CD4-positive, CD25-positive, alpha-beta regulatory T cell (primary cell): Measurements from ENCODE around the gene NDUFAF8. TPM values are rescaled to one million over a fixed set of nuclear protein-coding genes. Genes with fewer than 3 reads are reported as not detected.

Source experiments
- ATAC-seq, 2 donors: fragments of 150-1000 bp; cut with Tn5 transposase; one replicate each; pipeline ENCODE4 v1.10.0; 2021; ENCODE audit warnings: low read depth in 2 of 2, moderate number of reproducible peaks in 2 of 2, moderate library complexity in 1 of 2
- DNase-seq, 3 donors: peaks; one replicate each; pipeline versions ENCODE4 v3.0.0 to v3.0.0-alpha.2; 2012 to 2022; ENCODE audit warnings: mixed read lengths in 1 of 3
- H3K27ac ChIP-seq: one replicate; pipeline ENCODE4 v1.7.0; 2013; ENCODE audit warnings: mild to moderate bottlenecking, low read length; ENCODE audit not compliant: insufficient read depth, poor library complexity, severe bottlenecking
- H3K27me3 ChIP-seq: one replicate; pipeline ENCODE4 v1.7.0; 2013; ENCODE audit warnings: low read length; ENCODE audit not compliant: control insufficient read depth, insufficient read depth
- H3K36me3 ChIP-seq: one replicate; pipeline ENCODE4 v1.7.0; 2013; ENCODE audit warnings: mild to moderate bottlenecking, low read length, moderate library complexity; ENCODE audit not compliant: control insufficient read depth, insufficient read depth
- H3K4me1 ChIP-seq: 2 replicates; pipeline ENCODE4 v1.7.0; 2013; ENCODE audit warnings: mild to moderate bottlenecking, low read length; ENCODE audit not compliant: insufficient read depth, control insufficient read depth, poor library complexity, severe bottlenecking
- H3K4me3 ChIP-seq: one replicate; pipeline ENCODE4 v1.7.0; 2013; ENCODE audit warnings: low read depth, mild to moderate bottlenecking, low read length, moderate library complexity
- H3K9me3 ChIP-seq, 2 experiments: 1 replicate in 1 of 2; 2 replicates in 1 of 2; pipeline ENCODE4 v1.7.0; 2013; ENCODE audit warnings: low read length in 2 of 2, mild to moderate bottlenecking in 1 of 2, moderate library complexity in 1 of 2; ENCODE audit not compliant: control insufficient read depth in 2 of 2
- H3K27ac Mint-ChIP-seq, 3 donors: one replicate each; pipeline ENCODE4 v1.8.0; 2020 to 2022; ENCODE audit warnings: mild to moderate bottlenecking in 3 of 3, mixed read lengths in 3 of 3, moderate library complexity in 2 of 3
- H3K27me3 Mint-ChIP-seq: one replicate; pipeline ENCODE4 v1.8.0; 2022; ENCODE audit warnings: mild to moderate bottlenecking, mixed read lengths
- H3K36me3 Mint-ChIP-seq: one replicate; pipeline ENCODE4 v1.8.0; 2020; ENCODE audit warnings: mixed read lengths
- H3K4me1 Mint-ChIP-seq, 4 donors: one replicate each; pipeline ENCODE4 v1.8.0; 2020 to 2022; ENCODE audit warnings: mixed read lengths in 4 of 4, mild to moderate bottlenecking in 1 of 4
- H3K4me3 Mint-ChIP-seq, 4 donors: one replicate each; pipeline ENCODE4 v1.8.0; 2020 to 2022; ENCODE audit warnings: mild to moderate bottlenecking in 4 of 4, mixed read lengths in 4 of 4, moderate library complexity in 3 of 4
- H3K9me3 Mint-ChIP-seq, 7 donors: one replicate each; pipeline ENCODE4 v1.8.0; 2020 to 2022; ENCODE audit warnings: mixed read lengths in 7 of 7, mild to moderate bottlenecking in 3 of 7, moderate library complexity in 2 of 7
- polyA plus RNA-seq, 4 donors: library from polyadenylated mRNA; unstranded; fragments of 300-500 nt; fragmentation: Illumina TruSeq; gene quantifications; one replicate each; pipeline ENCODE4 v1.2.3, GENCODE V29; 2021
- total RNA-seq: library from RNA; stranded (reverse); gene quantifications from one replicate; pipeline ENCODE4 v1.2.3, GENCODE V29; 2022

NDUFAF8 gene
- total and polyA plus RNA-seq, 5 donors from 2014 or later = 34.8 to 83.2 (median 74.7) TPM

GRCh38 chr17:81193470-81194224 is 45.5 kb upstream of the NDUFAF8 start:
- no peaks in the 10 kb centered on the region for H3K27me3 Mint-ChIP-seq
- Histone ChIP-seq H3K4me3 (no peak overlapping the region), H3K27ac (no peak overlapping the region), H3K36me3 (no peaks in the 10 kb centered on the region), H3K9me3 (no peaks in the 10 kb centered on the region), H3K27me3 (no peaks in the 10 kb centered on the region), H3K4me1 (no peaks in the 10 kb centered on the region)
- peaks cover 0 to 2% (median 0%) of the 10 kb centered on the region in 7 donors for H3K9me3 Mint-ChIP-seq
- no peaks in the 10 kb centered on the region for H3K36me3 Mint-ChIP-seq
- ATAC-seq (no peak), DNase-seq (no peak)
- no peaks in the 10 kb centered on the region for H3K4me1 Mint-ChIP-seq
- H3K4me3 Mint-ChIP-seq = no peak overlapping the region
- no peak overlapping the region for H3K27ac Mint-ChIP-seq

GRCh38 chr17:81194225-81194760 is 44.8 kb upstream of the NDUFAF8 start:
- Mint-ChIP-seq H3K9me3 (peaks cover 0 to 2% (median 0%) of the 10 kb centered on the region in 7 donors), H3K27ac (no peak overlapping the region), H3K4me3 (no peak overlapping the region), H3K4me1 (no peaks in the 10 kb centered on the region), H3K27me3 (no peaks in the 10 kb centered on the region), H3K36me3 (no peaks in the 10 kb centered on the region)
- no peaks in the 10 kb centered on the region for H3K9me3 ChIP-seq
- no peaks in the 10 kb centered on the region for H3K4me1 ChIP-seq
- no peak overlapping the region for H3K4me3 ChIP-seq
- H3K27me3 ChIP-seq = no peaks in the 10 kb centered on the region
- no peaks in the 10 kb centered on the region for H3K36me3 ChIP-seq
- no peak for DNase-seq
- no peak overlapping the region for H3K27ac ChIP-seq
- ATAC-seq = no peak

- H3K27ac ChIP-seq = no peak overlapping the region
- ATAC-seq (no peak), DNase-seq (no peak)
- H3K4me3 Mint-ChIP-seq = no peak overlapping the region
- H3K27me3 ChIP-seq = no peaks in the 10 kb centered on the region
- no peaks in the 10 kb centered on the region for H3K9me3 ChIP-seq
- no peak overlapping the region for H3K27ac Mint-ChIP-seq
- no peaks in the 10 kb centered on the region for H3K36me3 Mint-ChIP-seq
- no peaks in the 10 kb centered on the region for H3K36me3 ChIP-seq
- H3K27me3 Mint-ChIP-seq = no peaks in the 10 kb centered on the region
- H3K4me1 ChIP-seq = no peaks in the 10 kb centered on the region
- H3K4me1 Mint-ChIP-seq = no peaks in the 10 kb centered on the region
- peaks cover 0 to 2% (median 0%) of the 10 kb centered on the region in 7 donors for H3K9me3 Mint-ChIP-seq
- no peak overlapping the region for H3K4me3 ChIP-seq
Observed at GRCh38 chr17:81194941-81195901, 43.9 kb upstream of the NDUFAF8 start.

- H3K9me3 Mint-ChIP-seq = peaks cover 0 to 2% (median 0%) of the 10 kb centered on the region in 7 donors
- H3K36me3 Mint-ChIP-seq = no peaks in the 10 kb centered on the region
- no peak overlapping the region for H3K4me3 Mint-ChIP-seq
- no peak overlapping the region for H3K27ac Mint-ChIP-seq
- Histone ChIP-seq H3K27ac (no peak overlapping the region), H3K27me3 (no peaks in the 10 kb centered on the region), H3K36me3 (no peaks in the 10 kb centered on the region), H3K9me3 (no peaks in the 10 kb centered on the region), H3K4me1 (no peaks in the 10 kb centered on the region), H3K4me3 (no peak overlapping the region)
- no peaks in the 10 kb centered on the region for H3K4me1 Mint-ChIP-seq
- H3K27me3 Mint-ChIP-seq = no peaks in the 10 kb centered on the region
- no peak for DNase-seq
- ATAC-seq = no peak
Observed at GRCh38 chr17:81195941-81196495, 43.1 kb upstream of the NDUFAF8 start.

- Histone ChIP-seq H3K27me3 (no peaks in the 10 kb centered on the region), H3K9me3 (no peaks in the 10 kb centered on the region), H3K4me3 (no peak overlapping the region), H3K36me3 (no peaks in the 10 kb centered on the region), H3K27ac (no peak overlapping the region), H3K4me1 (no peaks in the 10 kb centered on the region)
- no peaks in the 10 kb centered on the region for H3K27me3 Mint-ChIP-seq
- no peaks in the 10 kb centered on the region for H3K4me1 Mint-ChIP-seq
- no peak for ATAC-seq
- H3K4me3 Mint-ChIP-seq = no peak overlapping the region
- H3K27ac Mint-ChIP-seq = no peak overlapping the region
- no peak for DNase-seq
- no peaks in the 10 kb centered on the region for H3K36me3 Mint-ChIP-seq
- H3K9me3 Mint-ChIP-seq = peaks cover 0 to 2% (median 0%) of the 10 kb centered on the region in 7 donors
Observed at GRCh38 chr17:81196505-81197408, 42.4 kb upstream of the NDUFAF8 start.

GRCh38 chr17:81197409-81197795 is 41.7 kb upstream of the NDUFAF8 start:
- no peaks in the 10 kb centered on the region for H3K4me1 ChIP-seq
- ATAC-seq (no peak), DNase-seq (no peak)
- no peak overlapping the region for H3K4me3 ChIP-seq
- H3K27ac ChIP-seq = no peak overlapping the region
- H3K36me3 Mint-ChIP-seq = no peaks in the 10 kb centered on the region
- H3K27me3 ChIP-seq = no peaks in the 10 kb centered on the region
- H3K4me1 Mint-ChIP-seq = no peaks in the 10 kb centered on the region
- H3K9me3 Mint-ChIP-seq = peaks cover 0 to 2% (median 0%) of the 10 kb centered on the region in 7 donors
- H3K27ac Mint-ChIP-seq = no peak overlapping the region
- H3K4me3 Mint-ChIP-seq = no peak overlapping the region
- no peaks in the 10 kb centered on the region for H3K36me3 ChIP-seq
- no peaks in the 10 kb centered on the region for H3K9me3 ChIP-seq
- H3K27me3 Mint-ChIP-seq = no peaks in the 10 kb centered on the region
